Measurements from ENCODE around the gene NDEL1. TPM values are rescaled to one million over a fixed set of nuclear protein-coding genes. Genes with fewer than 3 reads are reported as not detected.

Gene NDEL1
- polyA plus RNA-seq, 3 donors: 14.8 to 68.8 (median 54.0) TPM

DNA sequence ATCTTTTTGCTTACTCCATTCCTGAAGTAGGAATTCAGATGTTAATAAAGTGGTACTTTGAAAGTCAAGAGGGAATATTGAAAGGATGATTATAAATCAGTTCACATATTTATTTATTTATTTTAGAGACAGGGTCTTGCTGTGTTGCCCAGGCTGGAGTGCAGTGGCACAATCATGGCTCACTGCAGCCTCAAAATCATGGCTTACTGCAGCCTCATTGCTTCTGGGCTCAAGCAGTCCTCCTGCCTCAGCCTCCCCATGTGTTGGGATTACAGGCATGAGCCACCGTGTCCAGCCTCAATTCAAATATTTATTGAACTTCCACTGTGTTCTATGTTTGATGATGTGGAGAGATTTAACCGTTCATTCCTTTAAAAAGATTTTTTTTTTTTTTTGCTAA is 6.6 kb downstream of the NDEL1 start:
- no peak overlapping the region for H3K27ac ChIP-seq (ENCODE audit: low read depth, low read length)
- WGBS, 3 donors: 91 to 95% (median 94%) methylated on average over 2 of the region's 2 CpGs

- H3K27ac ChIP-seq (ENCODE audit: low read depth, low read length): no peak overlapping the region
- WGBS, 3 donors: 90 to 92% (median 91%) methylated on average over 7 of the region's 7 CpGs
These were observed 8.1 kb downstream of the NDEL1 start for GRCh38 chr17:8443756-8444155.

DNA sequence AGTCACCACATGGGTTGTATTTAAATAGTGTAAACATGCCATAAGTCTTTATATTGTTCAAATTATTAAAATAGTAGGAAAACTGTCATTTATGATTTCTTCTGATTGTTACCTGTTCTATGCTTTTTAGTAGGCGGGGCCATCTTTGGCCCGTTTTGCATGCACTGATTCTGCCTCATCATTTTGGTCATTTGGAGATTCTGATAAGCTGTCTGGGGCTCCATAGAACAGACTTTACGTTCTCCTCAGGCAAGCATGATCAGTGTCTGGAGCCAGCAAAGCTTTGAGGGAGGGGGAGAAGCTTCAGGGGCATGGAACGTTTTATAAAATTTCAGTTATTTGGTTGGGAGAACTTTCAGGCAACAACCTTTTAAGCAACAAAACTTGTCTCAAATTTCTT is 8.8 kb downstream of the NDEL1 start:
- 69 to 75% (median 75%) methylated on average over 4 of the region's 4 CpGs for WGBS, 3 donors
- no peak overlapping the region for H3K27ac ChIP-seq (ENCODE audit: low read depth, low read length)

DNA sequence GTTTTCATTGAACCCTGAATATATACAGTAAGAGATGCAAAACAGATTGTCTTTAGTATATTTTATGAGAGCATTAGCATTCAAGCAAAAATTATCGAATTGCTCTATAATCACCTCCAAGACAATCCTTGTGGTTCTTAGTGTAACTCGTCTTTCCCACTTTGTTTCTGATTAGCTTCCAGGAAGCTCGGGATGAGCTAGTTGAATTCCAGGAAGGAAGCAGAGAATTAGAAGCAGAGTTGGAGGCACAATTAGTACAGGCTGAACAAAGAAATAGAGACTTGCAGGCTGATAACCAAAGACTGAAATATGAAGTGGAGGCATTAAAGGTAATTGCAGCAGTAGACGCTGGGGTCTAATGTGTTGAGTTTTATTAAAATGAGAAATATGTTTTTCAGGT is 9.9 kb downstream of the NDEL1 start:
- 55 to 83% (median 70%) methylated on average over 4 of the region's 4 CpGs for WGBS, 3 donors
- no peak overlapping the region for H3K27ac ChIP-seq (ENCODE audit: low read depth, low read length)

DNA sequence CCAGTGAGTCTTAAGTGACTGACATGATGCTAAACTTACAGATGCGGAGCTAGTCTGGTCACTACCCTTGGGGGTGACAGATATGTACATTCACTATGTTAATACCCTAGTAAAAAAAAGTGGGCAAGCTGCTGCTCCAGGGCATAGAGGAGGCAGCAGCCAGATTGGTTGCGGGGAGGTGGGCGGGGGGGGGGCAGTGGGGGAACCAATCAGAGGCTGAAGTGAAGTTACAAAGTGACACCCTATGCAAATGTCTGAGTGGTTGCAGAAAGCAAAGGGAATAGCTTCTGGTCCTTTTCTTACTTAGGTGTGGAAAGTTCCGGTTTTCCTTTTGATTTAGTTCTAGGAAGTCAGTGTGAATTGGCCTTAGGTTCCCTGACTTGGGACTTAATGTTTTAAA is 12.1 kb downstream of the NDEL1 start:
- WGBS, 3 donors: 81 to 86% (median 83%) methylated on average over 4 of the region's 4 CpGs
- H3K27ac ChIP-seq (ENCODE audit: low read depth, low read length): no peak overlapping the region

GRCh38 chr17:8448310-8448709 is 12.6 kb downstream of the NDEL1 start:
- no peak overlapping the region for H3K27ac ChIP-seq (ENCODE audit: low read depth, low read length)
- WGBS, 3 donors: 58 to 72% (median 65%) methylated on average over 3 of the region's 3 CpGs

GRCh38 chr17:8451933-8452614 is 16.4 kb downstream of the NDEL1 start:
- 79 to 93% (median 90%) methylated on average over 8 of the region's 8 CpGs for WGBS, 3 donors
- H3K27ac ChIP-seq (ENCODE audit: low read depth, low read length): no peak overlapping the region

- 79 to 86% (median 79%) methylated on average over 3 of the region's 3 CpGs for WGBS, 3 donors
- H3K27ac ChIP-seq (ENCODE audit: low read depth, low read length): no peak overlapping the region
These were observed 17.6 kb downstream of the NDEL1 start for GRCh38 chr17:8453326-8453725.

DNA sequence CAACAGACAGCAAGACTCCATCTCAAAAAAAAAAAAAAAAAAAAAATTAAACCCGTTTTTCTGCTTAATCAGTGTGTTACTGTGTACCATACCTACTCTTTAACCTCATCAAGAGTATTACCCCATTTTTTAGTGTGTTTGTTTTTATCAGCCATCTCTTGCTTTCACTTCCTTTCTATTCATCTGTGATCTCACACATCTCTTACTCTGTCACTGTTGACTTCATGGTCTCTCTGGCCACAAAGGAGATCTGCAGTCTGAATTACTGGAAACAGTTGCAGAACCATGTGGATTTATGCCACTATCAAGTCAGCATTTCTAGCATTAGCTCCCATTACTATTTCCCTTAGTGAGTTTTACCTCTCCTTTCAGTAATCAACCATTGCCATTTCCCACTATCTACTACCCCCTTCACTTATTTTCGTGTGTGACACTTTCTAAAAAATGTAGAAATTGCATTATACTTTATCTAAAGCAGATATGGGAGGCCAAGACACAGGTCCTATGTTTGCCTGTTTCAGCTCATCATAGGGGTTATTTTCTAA is 20.1 kb downstream of the NDEL1 start:
- no peak overlapping the region for H3K27ac ChIP-seq (ENCODE audit: low read depth, low read length)
- 72 to 74% (median 73%) methylated on average over 2 of the region's 2 CpGs for WGBS, 3 donors

DNA sequence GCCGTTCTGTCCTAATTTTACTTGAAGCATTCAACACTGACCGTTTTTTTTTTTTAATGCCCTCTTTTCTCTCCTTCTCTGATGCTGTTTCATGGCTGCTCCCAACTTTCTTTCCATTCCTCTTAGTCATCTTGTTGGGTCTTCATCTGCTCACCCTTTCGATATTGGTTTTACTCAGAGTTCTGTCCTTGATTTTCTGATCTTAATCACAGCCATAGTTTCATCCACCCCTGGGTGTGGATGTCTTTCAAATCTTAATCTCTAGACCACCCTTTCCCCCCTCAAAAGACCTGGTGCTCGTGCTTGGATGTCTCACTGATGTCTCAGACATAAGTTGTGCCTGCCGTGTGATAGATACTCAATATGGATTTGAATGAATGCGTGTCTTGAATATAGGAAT is 22.4 kb downstream of the NDEL1 start:
- 91 to 95% (median 93%) methylated on average over 6 of the region's 6 CpGs for WGBS, 3 donors

GRCh38 chr17:8459107-8459506 is 23.4 kb downstream of the NDEL1 start:
- H3K27ac ChIP-seq (ENCODE audit: low read depth, low read length): no peak overlapping the region
- WGBS, 3 donors: 42 to 92% (median 91%) methylated on average over 4 of the region's 4 CpGs

More for the DNA sequence above, 22.4 kb downstream of the NDEL1 start:
- no peak overlapping the region for H3K27ac ChIP-seq (ENCODE audit: low read depth, low read length)

DNA sequence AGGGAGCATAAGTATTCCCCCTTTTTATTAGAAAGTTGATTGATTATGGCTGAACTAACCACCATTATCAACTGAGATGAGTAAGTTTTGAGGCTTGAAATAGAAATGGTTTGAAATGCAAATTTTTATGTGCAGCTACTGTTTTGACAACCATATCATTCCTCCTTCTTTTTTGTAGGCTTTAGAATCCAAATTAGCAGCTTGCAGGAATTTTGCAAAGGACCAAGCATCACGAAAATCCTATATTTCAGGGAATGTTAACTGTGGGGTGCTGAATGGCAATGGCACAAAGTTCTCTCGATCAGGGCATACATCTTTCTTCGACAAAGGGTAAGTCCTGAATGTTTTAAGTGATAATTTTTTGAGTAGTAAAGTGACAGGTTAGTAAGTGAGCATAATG is 24.1 kb downstream of the NDEL1 start:
- no peak overlapping the region for H3K27ac ChIP-seq (ENCODE audit: low read depth, low read length)
- WGBS, 3 donors: 90 to 95% (median 93%) methylated on average over 3 of the region's 3 CpGs

DNA sequence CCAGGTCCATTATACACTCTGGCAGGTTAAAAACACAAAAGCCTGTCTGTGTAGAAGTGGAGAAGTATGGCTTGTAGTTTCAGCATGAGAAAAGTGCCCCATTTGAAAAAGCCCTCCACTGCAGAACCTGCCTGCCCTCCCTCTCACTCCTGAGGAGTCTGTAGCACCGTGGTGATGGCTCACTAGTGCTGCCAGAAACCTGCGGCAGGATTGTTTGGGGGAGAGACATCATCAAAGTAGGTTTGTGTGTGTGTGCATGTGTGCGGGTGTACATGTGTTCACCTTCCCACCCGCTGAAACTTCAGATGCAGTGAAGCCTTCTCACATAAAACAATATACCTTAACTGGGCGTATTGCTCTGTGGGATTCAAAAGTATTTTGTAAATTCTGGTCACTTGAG is 26.9 kb downstream of the NDEL1 start:
- no peak overlapping the region for H3K27ac ChIP-seq (ENCODE audit: low read depth, low read length)
- 52 to 78% (median 75%) methylated on average over 5 of the region's 5 CpGs for WGBS, 3 donors

GRCh38 chr17:8463099-8463498 is 27.4 kb downstream of the NDEL1 start:
- no peak overlapping the region for H3K27ac ChIP-seq (ENCODE audit: low read depth, low read length)
- WGBS, 3 donors: 64 to 71% (median 66%) methylated on average over 5 of the region's 5 CpGs

GRCh38 chr17:8464941-8465340 is 29.3 kb downstream of the NDEL1 start:
- H3K27ac ChIP-seq (ENCODE audit: low read depth, low read length): no peak overlapping the region

GRCh38 chr17:8465356-8465755 is 29.7 kb downstream of the NDEL1 start:
- H3K27ac ChIP-seq (ENCODE audit: low read depth, low read length): no peak overlapping the region
- WGBS, 3 donors: 67 to 69% (median 69%) methylated on average over 8 of the region's 8 CpGs

More at GRCh38 chr17:8464941-8465340, 29.3 kb downstream of the NDEL1 start:
- 56 to 61% (median 58%) methylated on average over 4 of the region's 4 CpGs for WGBS, 3 donors

GRCh38 chr17:8465759-8466158 is 30.1 kb downstream of the NDEL1 start:
- WGBS, 3 donors: 81 to 83% (median 81%) methylated on average over 12 of the region's 12 CpGs
- H3K27ac ChIP-seq (ENCODE audit: low read depth, low read length): no peak overlapping the region

DNA sequence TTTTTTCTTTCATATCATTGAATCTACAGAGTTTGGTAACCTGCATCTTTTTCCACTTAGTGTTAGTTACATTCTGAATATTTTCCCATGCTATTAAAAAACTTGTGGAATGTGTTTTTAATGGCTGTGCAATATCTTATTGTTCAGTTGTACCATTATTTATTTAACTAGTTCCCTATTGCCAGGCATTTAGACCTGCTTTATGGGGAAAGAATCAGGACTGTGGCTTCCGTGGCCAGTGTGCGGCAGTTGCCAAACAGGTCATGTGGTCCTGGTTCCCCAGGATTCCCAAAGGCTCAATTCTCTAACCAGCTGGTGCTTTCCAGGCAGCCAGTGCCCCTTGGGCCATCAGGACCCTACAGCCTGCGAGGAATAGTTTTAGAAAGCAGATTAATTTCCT is 30.8 kb downstream of the NDEL1 start:
- 53 to 80% (median 59%) methylated on average over 3 of the region's 3 CpGs for WGBS, 3 donors
- H3K27ac ChIP-seq (ENCODE audit: low read depth, low read length): no peak overlapping the region

DNA sequence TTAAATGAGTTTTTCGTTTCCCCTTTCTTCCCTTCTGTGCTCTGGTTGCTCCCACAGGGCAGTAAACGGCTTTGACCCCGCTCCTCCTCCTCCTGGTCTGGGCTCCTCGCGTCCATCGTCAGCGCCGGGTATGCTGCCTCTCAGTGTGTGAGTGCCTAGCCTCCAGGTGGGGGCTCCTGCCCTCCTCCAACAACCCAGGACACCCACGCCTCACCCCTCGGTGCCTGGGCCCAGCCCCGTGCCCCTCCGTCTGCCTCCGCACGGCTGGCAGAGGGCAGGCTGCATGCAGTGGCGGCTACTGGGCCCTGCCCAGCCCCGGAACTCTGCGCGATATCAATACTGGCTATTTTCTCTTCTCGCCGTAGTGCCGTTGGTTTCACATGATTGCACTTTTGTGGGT is 31.2 kb downstream of the NDEL1 start:
- no peak overlapping the region for H3K27ac ChIP-seq (ENCODE audit: low read depth, low read length)
- 89 to 96% (median 93%) methylated on average over 21 of the region's 21 CpGs for WGBS, 3 donors

DNA sequence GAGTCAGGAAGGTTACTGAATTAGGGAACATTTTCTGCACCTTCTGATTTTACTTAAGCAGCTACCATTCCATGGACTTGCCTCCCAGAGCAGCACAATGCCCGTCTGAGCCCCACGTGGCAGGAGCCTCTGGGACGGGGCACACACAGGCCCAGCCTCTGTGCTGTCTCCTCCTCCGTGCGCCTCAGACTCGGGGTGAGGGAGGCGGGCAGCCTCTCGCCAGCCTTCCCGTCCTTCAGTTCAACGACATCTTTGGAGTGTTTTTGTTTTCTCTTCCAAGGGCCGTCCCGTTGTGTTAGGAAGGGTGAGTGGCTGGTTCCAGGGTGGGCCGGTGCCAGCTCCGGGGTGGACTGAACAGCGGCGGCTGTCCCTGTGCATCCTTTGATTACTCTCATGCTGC is 31.8 kb downstream of the NDEL1 start:
- no peak overlapping the region for H3K27ac ChIP-seq (ENCODE audit: low read depth, low read length)
- WGBS, 3 donors: 85 to 88% (median 86%) methylated on average over 16 of the region's 16 CpGs
